ENCODE results near the gene RHOBTB1. TPM values are rescaled to one million over a fixed set of nuclear protein-coding genes. Genes with fewer than 3 reads are reported as not detected.

RHOBTB1 gene
- total RNA-seq, 2 experiments from 2014 or later = not detected

- H3K9me3 ChIP-seq (ENCODE audit: low read length) = no peaks in the 10 kb centered on the region
- no peak for TF ChIP-seq EZH2phosphoT487 (IDR thresholded peaks at IDR 0.05; ENCODE audit: borderline replicate concordance, low read depth, low read length)
- no peak for TF ChIP-seq CTCF (conservative IDR thresholded peaks at IDR 0.05; ENCODE audit: low read length)
- no peak overlapping the region for H2AFZ ChIP-seq (ENCODE audit: low read length)
- H3K4me1 ChIP-seq (ENCODE audit: insufficient read depth, low read length, poor library complexity, severe bottlenecking) = no peaks in the 10 kb centered on the region
- no peak overlapping the region for H3K4me2 ChIP-seq (ENCODE audit: low read length)
- no peak overlapping the region for H3K4me3 ChIP-seq (ENCODE audit: low read depth, low read length, poor library complexity, severe bottlenecking)
- no peaks in the 10 kb centered on the region for H3K79me2 ChIP-seq (ENCODE audit: insufficient read depth, low read depth, low read length)
- no TSS peak for BruUV-seq (replicated peaks)
- no peak overlapping the region for H3K27ac ChIP-seq (ENCODE audit: low read depth, low read length, poor library complexity, severe bottlenecking)
- H3K9me2 ChIP-seq (ENCODE audit: insufficient read depth, low read length) = no peaks in the 10 kb centered on the region
- intact Hi-C loops (cut with micrococcal nuclease; ENCODE audit: unreplicated experiment) = no loop called here
- ChIA-PET POLR2A (interaction anchor here (0.6 kb wide), 1 partner anchor 149 kb away, joined by 3 read pairs; no protein-coding TSS in a partner anchor), CTCF (ENCODE audit: unreplicated experiment) (no interaction called here)
- no peak for DNase-seq (ENCODE audit: low spot score)
- no peaks in the 10 kb centered on the region for H4K20me1 ChIP-seq (ENCODE audit: insufficient read depth, low read length)
- H3K36me3 ChIP-seq (ENCODE audit: insufficient read depth, low read length) = no peaks in the 10 kb centered on the region
Observed at GRCh38 chr10:60953420-60953819, 9.4 kb upstream of the RHOBTB1 start.

- CTCF ChIA-PET (ENCODE audit: unreplicated experiment) = no interaction called here
- H4K20me1 ChIP-seq (ENCODE audit: insufficient read depth, low read length) = no peaks in the 10 kb centered on the region
- BruUV-seq (replicated peaks) = no TSS peak
- no peaks in the 10 kb centered on the region for H3K79me2 ChIP-seq (ENCODE audit: insufficient read depth, low read depth, low read length)
- POLR2A ChIA-PET = no interaction called here
- no peaks in the 10 kb centered on the region for H3K9me2 ChIP-seq (ENCODE audit: insufficient read depth, low read length)
- no peaks in the 10 kb centered on the region for H3K9me3 ChIP-seq (ENCODE audit: low read length)
- H3K4me1 ChIP-seq (ENCODE audit: insufficient read depth, low read length, poor library complexity, severe bottlenecking) = no peaks in the 10 kb centered on the region
- H3K4me2 ChIP-seq (ENCODE audit: low read length) = no peak overlapping the region
- no peaks in the 10 kb centered on the region for H3K36me3 ChIP-seq (ENCODE audit: insufficient read depth, low read length)
- TF ChIP-seq CTCF (conservative IDR thresholded peaks at IDR 0.05; ENCODE audit: low read length) = no peak
- no peak for TF ChIP-seq EZH2phosphoT487 (IDR thresholded peaks at IDR 0.05; ENCODE audit: borderline replicate concordance, low read depth, low read length)
- H2AFZ ChIP-seq (ENCODE audit: low read length) = no peak overlapping the region
- intact Hi-C loops (cut with micrococcal nuclease; ENCODE audit: unreplicated experiment) = no loop called here
- H3K4me3 ChIP-seq (ENCODE audit: low read depth, low read length, poor library complexity, severe bottlenecking) = no peak overlapping the region
- no peak overlapping the region for H3K27ac ChIP-seq (ENCODE audit: low read depth, low read length, poor library complexity, severe bottlenecking)
- no peak for DNase-seq (ENCODE audit: low spot score)
Observed at GRCh38 chr10:60952846-60953220, 8.8 kb upstream of the RHOBTB1 start.

- no peaks in the 10 kb centered on the region for H3K36me3 ChIP-seq (ENCODE audit: insufficient read depth, low read length)
- TF ChIP-seq EZH2phosphoT487 (IDR thresholded peaks at IDR 0.05; ENCODE audit: borderline replicate concordance, low read depth, low read length) (no peak), CTCF (conservative IDR thresholded peaks at IDR 0.05; ENCODE audit: low read length) (no peak)
- no peak overlapping the region for H3K4me2 ChIP-seq (ENCODE audit: low read length)
- H4K20me1 ChIP-seq (ENCODE audit: insufficient read depth, low read length) = no peaks in the 10 kb centered on the region
- BruUV-seq (replicated peaks) = no TSS peak
- no peak overlapping the region for H3K4me3 ChIP-seq (ENCODE audit: low read depth, low read length, poor library complexity, severe bottlenecking)
- CTCF ChIA-PET (ENCODE audit: unreplicated experiment) = no interaction called here
- no peaks in the 10 kb centered on the region for H3K9me2 ChIP-seq (ENCODE audit: insufficient read depth, low read length)
- H3K4me1 ChIP-seq (ENCODE audit: insufficient read depth, low read length, poor library complexity, severe bottlenecking) = no peaks in the 10 kb centered on the region
- intact Hi-C loops (cut with micrococcal nuclease; ENCODE audit: unreplicated experiment) = no loop called here
- H2AFZ ChIP-seq (ENCODE audit: low read length) = no peak overlapping the region
- no peak for DNase-seq (ENCODE audit: low spot score)
- POLR2A ChIA-PET = interaction anchor here (0.6 to 1.3 kb wide), 3 partner anchors 12 to 394 kb away, joined by 3 to 6 read pairs (median 5); no protein-coding TSS in a partner anchor
- H3K27ac ChIP-seq (ENCODE audit: low read depth, low read length, poor library complexity, severe bottlenecking) = no peak overlapping the region
- H3K9me3 ChIP-seq (ENCODE audit: low read length) = no peaks in the 10 kb centered on the region
- no peaks in the 10 kb centered on the region for H3K79me2 ChIP-seq (ENCODE audit: insufficient read depth, low read depth, low read length)
Observed at GRCh38 chr10:60952067-60952845, 8.3 kb upstream of the RHOBTB1 start.

All from OCI-LY7 (cell line).